Measurements from ENCODE around the gene PSIP1.

- TF ChIP-seq CTCF (conservative IDR thresholded peaks at IDR 0.05 in 1 of 2, IDR thresholded peaks at IDR 0.05 in 1 of 2; ENCODE audit: extremely low read depth in 1 of 2, insufficient read depth in 1 of 2, low read depth in 1 of 2, low read length in 2 of 2) (no peak), EZH2 (IDR thresholded peaks at IDR 0.05; ENCODE audit: borderline replicate concordance, low read length) (no peak)
These were observed 84.8 kb downstream of the PSIP1 start for GRCh38 chr9:15426019-15426418.
